SU-DHL-6 (cell line): ENCODE data around the gene CCSER2.

ENCODE experiments used
- EZH2phosphoT487 ChIP-seq: fragments of 200-600 bp; sonication (generic), shearing (Covaris generic); conservative IDR thresholded peaks from 2 replicates; pipeline ENCODE4 v1.6.1; 2018; ENCODE audit warnings: mild to moderate bottlenecking, antibody characterized with exemption, low read length, moderate library complexity, mixed read lengths
- TF ChIP-seq, protein P1 (sequence below): fragments of 200-600 bp; sonication (generic); IDR thresholded peaks from one replicate; pipeline ENCODE4 v1.5.1; 2017; ENCODE audit warnings: antibody characterized with exemption, mild to moderate bottlenecking, low read length, moderate library complexity; ENCODE audit not compliant: insufficient read depth, poor library complexity, severe bottlenecking

DNA sequence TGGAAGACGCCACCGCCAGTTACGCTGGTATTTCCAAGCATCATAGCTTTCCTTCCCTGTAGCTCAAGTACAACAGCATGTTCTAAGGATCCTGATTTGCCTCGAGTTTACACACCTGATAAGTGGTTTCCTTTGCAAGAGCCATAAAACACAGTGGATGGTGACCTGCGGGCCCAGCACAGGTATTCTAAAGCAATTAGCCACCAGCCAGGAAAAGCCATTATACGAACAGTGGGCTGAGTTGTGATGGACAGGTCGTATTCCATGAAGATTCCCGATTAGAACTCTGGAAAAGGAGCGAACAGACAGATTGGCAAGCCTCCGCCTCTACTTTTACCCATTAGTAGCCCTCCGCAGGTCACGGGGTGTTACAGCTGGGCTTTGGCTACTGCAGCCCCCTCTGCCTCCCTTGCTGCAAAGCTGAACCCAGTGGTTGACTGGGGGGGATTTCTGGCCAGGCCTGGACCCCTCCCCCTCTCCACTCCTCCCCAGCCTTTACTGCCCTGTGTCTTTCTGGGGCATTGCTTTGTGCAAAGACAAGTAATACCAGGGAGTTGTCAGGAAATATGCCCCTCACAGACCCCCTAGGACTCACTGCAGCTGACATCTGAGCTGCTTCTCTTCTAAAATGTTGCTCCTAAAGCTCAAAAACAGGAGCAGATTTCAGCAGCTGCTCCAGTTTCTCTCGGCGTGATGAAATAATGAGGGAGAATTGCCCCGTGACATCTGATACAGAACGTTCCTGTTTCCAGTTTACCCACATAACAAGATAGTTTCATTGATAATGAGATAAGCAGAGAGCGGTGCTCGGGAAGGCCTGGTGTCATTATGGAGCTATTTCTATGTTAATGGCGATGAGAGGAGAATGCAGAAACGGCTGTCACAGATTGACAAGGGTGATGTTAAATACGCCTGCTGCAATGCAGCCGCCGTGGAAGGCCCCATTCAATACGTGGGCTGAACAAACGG is 214.4 kb downstream of the CCSER2 start:
- TF ChIP-seq, protein P1, sequence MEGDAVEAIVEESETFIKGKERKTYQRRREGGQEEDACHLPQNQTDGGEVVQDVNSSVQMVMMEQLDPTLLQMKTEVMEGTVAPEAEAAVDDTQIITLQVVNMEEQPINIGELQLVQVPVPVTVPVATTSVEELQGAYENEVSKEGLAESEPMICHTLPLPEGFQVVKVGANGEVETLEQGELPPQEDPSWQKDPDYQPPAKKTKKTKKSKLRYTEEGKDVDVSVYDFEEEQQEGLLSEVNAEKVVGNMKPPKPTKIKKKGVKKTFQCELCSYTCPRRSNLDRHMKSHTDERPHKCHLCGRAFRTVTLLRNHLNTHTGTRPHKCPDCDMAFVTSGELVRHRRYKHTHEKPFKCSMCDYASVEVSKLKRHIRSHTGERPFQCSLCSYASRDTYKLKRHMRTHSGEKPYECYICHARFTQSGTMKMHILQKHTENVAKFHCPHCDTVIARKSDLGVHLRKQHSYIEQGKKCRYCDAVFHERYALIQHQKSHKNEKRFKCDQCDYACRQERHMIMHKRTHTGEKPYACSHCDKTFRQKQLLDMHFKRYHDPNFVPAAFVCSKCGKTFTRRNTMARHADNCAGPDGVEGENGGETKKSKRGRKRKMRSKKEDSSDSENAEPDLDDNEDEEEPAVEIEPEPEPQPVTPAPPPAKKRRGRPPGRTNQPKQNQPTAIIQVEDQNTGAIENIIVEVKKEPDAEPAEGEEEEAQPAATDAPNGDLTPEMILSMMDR: no peak
- no peak for TF ChIP-seq EZH2phosphoT487
